T-helper 9 cell (primary cell): ENCODE measurements around the gene GCHFR.

ENCODE experiments used
- DNase-seq: peaks from one replicate; pipeline ENCODE4 v3.0.0-alpha.2; 2020

GCHFR gene

DNA sequence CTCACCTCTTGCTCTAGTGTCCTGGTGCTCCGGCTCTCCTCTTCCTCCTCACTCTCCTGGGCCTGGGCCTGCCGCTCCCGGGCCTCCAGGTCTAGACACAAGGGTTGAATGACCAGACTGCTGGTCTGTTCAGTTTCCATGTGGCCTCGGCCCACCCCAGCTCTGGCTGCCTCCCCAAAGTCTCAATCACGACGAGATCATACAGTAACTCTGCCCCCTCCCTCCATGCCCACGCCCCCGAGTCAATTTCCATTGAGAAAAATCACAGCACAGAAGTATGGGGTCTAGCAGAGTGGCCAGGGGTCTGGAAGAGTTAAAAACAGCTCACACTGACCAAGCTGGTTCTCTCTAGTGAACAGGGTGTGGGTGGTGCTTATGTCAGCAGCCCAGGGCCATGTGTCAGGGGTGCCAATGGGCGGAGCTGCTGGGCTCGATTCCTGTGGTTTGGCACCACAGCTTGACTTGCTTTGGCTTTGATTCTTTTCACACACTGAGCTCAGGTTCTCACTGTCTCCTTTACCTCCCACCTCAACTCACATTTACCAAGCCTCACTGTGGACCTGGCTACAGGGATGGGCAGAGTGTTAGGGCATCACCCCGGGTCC lies 12.8 kb downstream of the GCHFR start:
- DNase-seq: no peak

DNA sequence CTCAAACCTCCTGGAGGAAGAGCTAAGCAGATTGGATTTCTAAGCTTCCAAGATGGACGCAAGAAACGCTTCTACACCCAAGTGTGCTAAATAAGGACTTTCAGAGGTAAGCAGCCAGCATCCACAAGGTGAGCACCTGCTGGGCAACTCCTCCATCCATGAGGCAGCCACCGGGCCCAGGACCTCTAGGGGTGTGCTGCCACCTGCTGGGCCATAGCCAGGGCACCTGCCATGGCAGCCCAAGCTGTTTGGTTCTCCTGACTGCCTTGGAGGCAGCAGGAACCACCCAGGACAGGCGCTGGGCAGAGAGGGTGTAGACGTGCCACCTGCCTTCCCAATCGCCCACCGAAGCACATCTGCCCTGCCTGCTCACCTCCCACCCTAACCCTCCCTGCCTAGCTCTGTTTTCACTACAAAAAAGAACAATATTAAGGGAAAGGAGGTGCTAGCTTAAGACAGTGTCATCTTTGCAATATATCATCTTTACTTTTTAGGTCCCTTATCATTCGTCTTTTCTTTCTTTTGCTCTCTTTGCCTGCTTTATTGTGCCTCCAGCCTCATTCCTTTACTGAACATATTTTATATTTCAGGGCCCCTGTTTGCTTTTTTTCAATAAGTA lies 18.9 kb downstream of the GCHFR start:
- peak; percentile 69 for DNase-seq

DNA sequence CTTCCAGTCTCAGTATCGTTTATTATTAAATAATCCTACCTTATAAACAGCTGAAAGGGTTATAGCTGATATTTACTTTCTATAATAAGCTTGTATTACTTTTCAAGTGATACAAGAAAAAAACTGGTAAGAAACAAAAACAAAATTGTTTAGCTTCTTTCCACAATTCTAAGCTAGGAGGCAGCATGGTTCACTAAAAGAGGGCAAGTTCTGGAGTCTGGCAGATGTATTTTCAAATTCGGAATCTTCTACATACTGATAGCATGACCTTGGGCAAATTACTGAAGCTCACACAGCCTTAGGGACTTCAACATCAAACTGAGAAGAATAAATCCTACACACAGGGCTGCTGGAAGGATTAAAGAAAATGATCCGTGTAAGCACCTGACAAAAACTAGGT lies 21.3 kb downstream of the GCHFR start:
- DNase-seq: no peak

DNA sequence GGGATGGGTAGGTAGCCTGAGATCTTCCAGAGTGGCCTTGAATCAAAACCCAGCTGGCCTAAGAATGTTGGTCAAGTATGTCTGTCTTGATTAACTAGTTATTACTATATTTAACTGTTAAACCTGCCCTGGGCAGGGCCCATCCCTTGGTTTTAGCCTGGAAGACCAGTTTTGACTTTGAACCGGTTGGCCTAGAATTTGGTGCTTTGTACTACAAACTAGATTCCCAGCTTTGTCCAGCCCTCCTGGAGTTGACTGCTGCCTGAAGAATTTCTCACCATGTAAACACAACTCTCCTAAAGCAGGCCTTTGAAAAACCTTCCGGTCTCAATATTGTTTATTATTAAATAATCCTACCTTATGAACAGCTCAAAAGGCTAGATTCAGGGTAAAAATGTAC lies 21.9 kb downstream of the GCHFR start:
- no peak for DNase-seq

DNA sequence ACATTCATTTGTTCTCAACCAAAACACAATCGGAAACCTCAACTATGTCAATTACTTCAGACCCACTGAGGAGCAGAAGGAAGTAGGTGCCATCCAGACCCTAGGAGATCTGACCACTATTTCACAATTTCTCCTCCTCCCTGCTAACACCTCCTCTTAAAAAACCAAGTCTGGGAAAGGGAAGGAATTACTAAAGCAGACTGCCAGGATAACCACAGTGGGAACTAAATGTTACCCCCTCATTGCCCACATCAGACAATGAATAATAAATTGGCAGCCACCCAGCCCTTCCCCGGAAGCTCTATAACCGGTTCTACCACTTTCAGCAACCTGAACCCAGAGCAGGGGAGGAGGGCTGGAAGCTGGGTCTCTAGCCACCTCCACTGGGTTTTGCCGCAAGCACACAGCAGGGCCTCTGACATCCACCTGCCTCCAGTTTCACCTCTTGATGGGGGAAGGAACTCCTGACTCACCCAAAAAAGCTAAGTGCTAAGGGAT lies 23.5 kb downstream of the GCHFR start:
- DNase-seq: peak; percentile 24

DNA sequence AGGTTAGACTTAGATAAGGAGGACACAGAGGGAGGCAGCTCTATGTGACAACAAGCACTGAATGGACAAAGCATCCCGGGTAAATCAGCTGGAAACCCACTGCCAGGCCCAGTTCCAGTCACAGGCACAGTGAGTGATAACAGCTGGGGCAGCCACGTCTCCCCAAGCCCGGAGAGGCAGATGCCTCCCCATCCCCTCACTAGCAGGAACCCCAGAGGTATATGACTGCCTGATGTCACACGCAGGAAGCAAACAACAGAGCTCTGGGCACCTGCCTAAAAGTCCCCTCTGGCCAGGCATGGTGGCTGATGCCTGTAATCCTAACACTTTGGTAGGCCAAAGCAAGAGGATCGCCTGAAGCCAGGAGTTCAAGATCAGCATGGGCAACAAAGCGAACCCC lies 24.1 kb downstream of the GCHFR start:
- DNase-seq: no peak

DNA sequence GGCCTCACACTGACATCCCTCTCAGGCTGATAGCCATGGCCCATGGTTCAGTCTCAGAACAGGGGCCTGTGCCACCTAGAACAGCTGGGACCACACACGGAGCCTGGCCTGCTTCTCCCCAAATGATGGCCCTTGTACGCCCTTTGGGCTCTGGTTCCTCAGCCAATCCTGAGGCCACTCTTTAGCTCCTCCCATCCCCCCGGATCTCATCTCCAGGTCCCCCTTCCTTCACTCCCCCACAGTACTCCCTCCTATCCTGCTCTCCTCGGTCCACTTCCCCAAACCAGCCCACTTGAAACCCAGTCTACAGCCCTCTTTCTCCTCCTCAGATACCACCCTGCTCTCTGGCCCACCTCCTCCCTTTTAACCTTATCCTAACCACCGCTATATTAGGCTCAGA lies 25.3 kb downstream of the GCHFR start:
- no peak for DNase-seq

DNA sequence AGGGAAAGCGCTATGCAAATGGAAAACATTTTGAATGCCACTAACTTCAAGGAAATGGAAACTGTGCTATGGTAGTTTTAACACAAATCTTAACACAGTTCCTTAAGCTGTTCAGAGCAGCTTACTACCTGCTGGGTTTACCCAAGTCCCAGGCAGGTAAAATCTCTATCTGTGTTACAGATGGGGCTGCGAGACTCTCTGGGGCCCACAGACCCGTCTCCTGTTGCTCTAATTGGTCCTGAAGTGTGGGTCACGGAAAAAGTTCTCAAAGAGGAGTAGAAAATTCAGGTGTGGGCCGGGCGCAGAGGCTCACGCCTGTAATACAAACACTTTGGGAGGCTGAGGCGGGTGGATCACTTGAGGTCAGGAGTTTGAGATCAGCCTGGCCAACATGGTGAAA lies 26.1 kb downstream of the GCHFR start:
- no peak for DNase-seq

DNA sequence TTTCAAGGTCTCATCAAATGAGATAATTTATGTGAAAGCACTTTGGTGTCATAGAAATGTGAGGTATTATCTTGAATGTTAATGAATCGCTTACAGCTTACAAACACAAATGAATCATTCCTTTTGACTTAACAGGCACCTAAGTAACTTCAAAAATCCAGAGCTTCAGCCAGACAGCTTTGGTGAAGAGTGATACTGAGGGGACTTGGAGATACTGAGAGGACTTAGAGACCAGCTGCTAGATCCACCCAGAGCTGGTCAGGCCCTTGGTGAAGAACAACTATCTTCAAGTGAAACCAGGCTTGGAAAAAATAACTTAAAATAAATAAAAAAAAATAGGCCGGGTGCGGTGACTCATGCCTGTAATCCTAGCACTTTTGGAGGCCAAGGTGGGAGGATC lies 26.9 kb downstream of the GCHFR start:
- no peak for DNase-seq

DNA sequence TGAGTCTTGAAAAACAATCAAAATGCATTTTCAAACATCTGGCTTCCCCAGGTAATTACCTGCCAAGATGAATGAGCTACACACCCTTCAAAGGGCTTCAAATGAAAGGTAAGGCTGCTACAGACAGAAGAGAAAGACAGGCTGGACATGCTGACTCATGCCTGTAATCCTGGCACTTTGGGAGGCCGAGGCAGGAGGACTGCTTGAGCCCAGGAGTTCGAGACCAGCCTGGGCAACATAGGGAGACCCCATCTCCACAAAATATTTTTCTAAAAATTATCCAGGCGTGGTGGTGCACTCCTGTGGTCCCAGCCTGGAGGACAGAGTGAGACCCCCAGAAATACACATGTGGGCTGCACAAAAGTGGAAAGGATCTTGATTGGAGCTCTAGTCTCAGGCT lies 28.5 kb downstream of the GCHFR start:
- DNase-seq: no peak

DNA sequence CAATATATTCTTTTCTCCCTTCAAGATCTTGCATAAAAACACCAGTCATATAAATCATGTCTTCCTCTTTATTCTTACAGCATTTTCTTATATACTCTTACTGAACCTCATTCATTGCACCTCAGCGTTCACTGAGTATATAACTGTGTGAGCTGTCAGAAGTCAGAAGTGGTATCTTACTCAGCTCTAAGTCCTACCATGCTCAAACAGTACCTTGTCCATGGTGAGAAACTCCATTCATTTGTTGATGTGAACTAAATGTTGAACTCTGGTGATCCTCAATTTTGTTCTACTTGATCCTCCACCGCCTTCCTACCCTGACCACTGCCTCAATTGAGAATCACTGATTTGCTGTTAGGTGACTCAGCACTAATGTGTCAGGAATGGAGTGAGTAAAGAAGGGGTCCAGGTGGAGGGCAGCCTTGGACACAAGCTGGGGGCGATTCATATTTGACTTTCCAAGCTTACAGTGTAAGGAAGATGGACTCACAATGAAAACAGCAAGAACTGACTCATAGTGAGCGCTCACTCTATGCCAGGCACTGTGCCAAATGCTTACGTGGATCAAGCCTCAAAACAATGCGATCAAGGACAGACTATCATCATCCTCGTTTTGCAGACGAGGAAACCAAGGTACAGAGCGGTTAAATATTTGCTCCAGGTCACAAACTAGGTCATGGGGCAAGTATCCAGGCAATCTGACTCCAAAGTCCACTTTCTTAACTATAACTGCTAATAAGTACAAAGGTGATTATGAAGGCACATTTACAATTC lies 29.5 kb downstream of the GCHFR start:
- no peak for DNase-seq

DNA sequence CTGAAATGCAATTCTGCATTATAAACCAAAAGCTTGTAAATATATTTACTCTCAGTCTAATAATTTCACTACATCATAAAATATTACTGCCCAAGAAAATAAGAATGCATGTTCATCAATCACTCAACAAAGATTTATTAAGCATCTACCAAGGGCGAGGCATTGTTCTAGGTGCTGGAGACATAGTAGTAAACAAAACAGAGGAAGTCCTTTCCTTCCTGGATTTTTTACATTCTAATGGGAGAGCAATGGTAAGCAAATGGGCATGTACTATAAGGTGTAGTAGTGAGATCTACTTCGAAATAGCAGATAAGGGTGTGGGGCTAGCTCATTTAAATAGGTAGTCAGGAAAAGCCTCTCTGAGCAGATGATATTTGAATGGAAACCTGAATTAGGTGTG lies 32.2 kb downstream of the GCHFR start:
- DNase-seq: no peak

DNA sequence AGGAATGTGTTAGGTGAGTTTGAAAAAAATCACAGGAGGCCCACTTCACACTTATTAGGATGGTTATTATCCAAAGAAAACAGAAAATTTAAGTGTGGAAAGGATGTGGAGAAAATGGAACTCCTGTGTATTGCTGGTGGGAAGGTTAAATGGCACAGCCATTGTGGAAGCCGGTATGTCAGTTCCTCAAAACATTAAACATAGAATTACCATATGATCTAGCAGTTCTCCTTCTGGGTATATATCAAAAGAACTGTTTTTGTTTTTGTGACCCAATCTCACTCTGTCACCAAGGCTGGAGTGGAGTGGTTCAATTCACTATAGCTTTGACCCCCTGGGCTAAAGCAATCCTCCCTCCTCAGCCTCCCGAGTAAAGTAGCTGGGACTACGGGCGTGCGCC lies 32.6 kb downstream of the GCHFR start:
- no peak for DNase-seq

DNA sequence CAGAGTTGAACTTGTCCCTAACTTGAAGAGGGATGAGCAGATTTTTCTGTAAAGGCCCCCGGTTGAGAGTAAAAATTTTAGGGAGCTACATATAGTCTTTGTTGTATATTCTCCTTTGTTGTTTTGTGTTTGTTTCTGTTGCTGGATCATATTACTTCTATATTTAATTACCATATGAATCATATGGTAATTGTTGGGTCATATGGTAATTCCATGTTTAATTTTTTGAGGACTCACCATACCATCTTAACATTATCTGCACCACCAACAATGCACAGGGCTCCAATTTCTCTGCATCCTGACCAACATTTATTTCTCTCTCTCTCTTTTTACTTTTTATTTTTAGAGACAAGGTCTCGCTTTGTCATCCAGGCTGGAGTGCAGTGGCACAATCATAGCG lies 35.7 kb downstream of the GCHFR start:
- no peak for DNase-seq

DNA sequence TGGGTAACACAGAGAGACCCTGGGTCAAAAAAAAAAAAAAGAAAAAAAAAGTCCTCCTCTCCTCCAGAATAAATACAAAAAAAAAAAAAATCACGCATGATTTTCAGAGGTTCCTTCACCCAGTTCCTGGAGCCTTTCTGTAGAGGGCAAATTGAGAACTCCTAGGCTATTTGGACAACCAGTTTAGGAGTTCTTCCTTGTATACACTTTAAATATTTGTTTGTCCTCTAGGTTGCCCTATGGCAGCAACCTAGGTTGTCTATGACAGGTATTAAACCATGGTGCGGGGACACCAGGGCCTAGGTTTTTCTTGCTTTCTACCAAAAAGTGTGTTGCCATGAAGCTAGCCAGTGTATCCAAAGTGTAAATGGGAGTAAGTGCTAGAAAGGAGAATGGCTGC lies 39.2 kb downstream of the GCHFR start:
- no peak for DNase-seq

DNA sequence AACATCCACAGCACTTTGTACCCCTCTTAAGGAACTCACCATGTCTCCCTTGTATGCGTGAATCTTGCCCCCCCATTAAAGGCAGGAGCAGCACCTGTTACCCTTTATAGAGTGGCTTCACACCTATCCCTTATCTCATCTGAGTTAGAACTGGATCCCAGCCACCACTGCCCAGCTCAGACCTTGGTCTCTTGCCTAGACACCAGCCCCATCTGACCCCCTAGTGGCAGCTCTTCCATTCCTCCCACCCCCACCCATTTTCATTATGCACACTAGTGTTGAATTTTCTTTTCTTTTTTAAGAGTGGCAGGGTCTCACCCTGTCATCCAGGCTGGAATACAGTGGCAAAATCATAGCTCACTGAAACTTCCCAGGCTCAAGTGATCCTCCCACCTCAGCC lies 39.8 kb downstream of the GCHFR start:
- DNase-seq: no peak

DNA sequence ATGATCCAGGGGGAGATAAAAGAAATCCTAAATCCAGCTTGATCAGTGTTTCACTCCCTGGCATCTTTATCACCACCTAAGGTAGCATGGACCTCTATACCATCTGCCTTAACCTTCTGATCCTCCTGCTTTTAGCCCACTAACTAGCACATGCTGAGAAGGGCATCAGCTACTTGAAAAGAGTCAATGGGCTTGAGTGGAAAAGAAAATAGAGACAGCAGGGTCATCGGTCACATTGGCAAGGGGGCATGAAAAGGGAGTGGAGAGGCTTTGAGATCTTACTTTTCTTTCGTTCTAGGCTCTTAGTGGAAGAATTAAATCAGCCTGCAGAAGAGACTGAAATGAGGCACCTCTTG lies 42.8 kb downstream of the GCHFR start:
- DNase-seq: no peak

DNA sequence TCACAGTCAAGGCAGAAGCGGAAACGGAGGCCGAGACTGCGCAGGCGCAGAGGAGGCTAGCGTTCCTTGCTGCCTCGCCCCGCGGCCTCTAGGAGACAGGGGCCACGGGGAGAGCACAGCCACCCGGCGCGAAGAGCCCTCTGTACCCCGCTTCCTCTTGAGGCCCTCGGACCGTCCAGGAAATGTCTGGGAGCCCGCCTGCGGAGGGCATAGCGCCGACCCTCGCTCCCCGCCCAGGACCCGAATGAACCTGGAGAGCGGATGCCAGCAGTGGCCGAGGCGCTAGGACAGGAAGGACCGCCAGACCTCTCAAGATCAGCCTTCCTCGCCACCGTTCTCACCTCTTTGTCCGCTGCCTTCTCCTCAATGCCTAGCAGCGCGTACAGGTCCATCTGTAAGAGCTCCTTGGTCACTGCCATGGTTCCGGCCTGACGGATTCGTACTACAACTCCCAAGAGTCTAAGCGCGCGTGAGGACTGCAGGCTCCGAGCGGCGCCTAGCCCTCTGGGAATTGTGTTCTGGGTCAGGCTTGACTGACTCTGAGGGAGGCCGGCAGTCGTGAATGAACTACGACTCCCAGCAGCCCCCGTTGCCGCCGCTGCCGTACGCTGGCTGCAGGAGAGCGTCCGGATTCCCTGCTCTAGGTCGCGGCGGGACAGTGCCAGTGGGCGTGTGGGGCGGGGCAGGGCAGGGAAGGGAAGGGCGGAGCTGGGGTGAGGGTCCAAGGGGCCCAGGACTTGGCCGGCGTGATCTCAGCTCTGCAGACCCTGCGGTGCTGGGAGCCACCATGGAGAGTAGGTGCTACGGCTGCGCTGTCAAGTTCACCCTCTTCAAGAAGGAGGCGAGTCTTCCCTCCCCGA lies 43.4 kb downstream of the GCHFR start, which contains the start of the genes DNAJC17 and ZFYVE19:
DNAJC17 (minus strand) TSS at position 446 of the 860 bp plus-strand sequence; CDS start at position 419, 27 bp downstream.
ZFYVE19 (plus strand) TSS at position 62 of the 860 bp plus-strand sequence; CDS start at position 563, 501 bp downstream.
- DNase-seq: peak; percentile 87

DNA sequence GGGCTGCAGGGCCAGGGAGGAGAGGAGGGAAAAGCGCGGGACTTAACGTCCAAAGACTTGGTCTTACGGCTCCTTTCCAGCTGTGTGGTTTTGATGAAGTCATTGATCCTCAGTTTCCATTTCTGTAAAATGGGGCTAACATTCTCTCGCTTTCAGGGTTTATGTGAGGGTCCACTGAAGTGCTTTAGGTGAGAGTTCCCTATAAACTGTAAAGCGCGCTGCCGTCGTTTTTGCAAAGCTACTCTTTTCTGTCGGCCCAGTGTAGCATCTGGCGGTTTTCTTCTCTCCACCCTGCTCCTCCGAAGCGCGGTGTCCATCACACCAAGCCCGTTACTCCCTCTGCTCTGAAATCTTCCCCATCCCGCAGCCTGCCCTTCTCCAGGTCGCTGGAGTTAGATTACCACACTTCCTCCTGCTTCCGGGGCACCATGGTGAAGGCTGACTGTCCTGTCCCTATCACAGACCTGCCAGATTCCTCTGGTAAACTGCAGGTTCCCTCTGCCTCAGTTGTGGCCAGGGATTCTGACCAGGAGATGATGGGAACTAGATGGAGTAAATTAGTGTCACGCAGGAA lies 44.1 kb downstream of the GCHFR start:
- DNase-seq: no peak

DNA sequence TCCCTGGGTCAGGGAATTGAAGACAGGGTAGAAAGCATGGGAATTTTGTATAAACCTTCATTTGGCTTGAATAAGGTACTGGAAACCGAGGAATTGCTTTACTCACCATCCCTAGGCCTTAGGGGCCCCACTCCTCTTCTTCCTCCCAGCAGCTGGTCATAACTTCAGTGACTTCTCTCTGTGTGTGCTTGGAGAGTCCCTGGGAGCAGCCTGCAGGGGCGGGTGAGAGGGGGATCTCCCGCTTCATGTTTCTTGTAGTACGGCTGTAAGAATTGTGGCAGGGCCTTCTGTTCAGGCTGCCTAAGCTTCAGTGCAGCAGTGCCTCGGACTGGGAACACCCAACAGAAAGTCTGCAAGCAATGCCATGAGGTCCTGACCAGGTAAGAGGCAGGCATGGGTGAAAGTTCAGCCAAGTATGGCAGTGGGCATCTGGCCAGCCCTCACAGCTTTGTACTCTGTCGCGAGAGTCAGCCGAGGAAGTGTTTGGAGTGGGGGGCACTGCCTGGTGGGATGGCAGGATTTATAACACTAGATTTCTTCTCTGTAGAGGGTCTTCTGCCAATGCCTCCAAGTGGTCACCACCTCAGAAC lies 45.1 kb downstream of the GCHFR start:
- no peak for DNase-seq

DNA sequence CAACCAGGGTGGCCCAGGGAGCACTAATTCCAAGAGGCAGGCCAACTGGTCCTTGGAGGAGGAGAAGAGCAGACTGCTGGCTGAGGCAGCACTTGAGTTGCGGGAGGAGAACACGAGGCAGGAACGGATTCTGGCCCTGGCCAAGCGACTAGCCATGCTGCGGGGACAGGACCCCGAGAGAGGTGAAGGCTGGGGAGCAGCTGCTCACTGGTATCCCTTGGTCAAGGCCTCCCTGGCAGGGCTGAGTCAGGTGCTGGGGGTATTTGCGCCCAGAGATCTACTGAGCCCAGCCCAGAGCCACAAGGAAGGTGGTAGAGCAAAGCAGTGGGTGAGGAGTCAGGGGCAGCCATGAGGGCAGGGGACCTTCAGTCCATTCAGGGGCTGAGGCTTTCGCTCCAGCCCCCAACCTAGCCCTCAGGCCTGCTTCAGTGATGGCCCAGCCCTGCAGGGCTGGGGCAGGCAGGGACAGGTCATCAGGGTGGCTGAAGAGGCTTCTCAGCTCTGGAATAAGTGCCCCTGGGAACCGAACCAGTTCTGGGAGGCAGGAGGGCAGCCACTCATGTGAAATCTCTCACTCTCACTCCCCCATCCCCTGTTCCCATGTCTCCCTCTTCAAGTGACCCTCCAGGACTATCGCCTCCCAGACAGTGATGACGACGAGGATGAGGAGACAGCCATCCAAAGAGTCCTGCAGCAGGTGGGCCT lies 49.0 kb downstream of the GCHFR start:
- DNase-seq: no peak
